H1 (cell line): ENCODE results near the gene MYL5. TPM values are rescaled to one million over a fixed set of nuclear protein-coding genes. Genes with fewer than 3 reads are reported as not detected.

Experiments
- CHD7 ChIP-seq: fragments of 300-600 bp; sonication (generic); IDR thresholded peaks from 2 replicates; pipeline ENCODE4 v1.7.1; 2012; ENCODE audit warnings: low read length, moderate library complexity, mild to moderate bottlenecking, inconsistent platforms; ENCODE audit not compliant: insufficient replicate concordance
- polyA plus RNA-seq, 7 experiments: library from polyadenylated mRNA; depleted of rRNA in 3 of 7; stranded (reverse) in 5 of 7; unstranded in 2 of 7; fragments of >200 nt in 5 of 7; fragments of 200-250 nt in 2 of 7; gene quantifications; 1 replicate in 5 of 7; 2 replicates in 1 of 7; 4 replicates in 1 of 7; pipeline versions ENCODE4 v1.2.1 to v1.2.3, GENCODE V29; 2011 to 2013; ENCODE audit warnings: missing spikeins in 2 of 7, mixed read lengths in 2 of 7
- total RNA-seq: library from RNA; stranded (reverse); fragmentation: NEBNext Ultra II Directional; extraction: Animal tissue kit (Norgen Biotek cat#: 25700); gene quantifications from 2 replicates; pipeline ENCODE4 v1.2.1, GENCODE V29; 2021

Gene MYL5
- total and polyA plus RNA-seq, 2 of the 8 experiments (the other 6 are each of a cell fraction or from before 2014, with no cell fraction given), result 5.7 to 6.8 TPM

GRCh38 chr4:648579-649292 lies 25.6 kb upstream of the MYL5 start (continued):
- TF ChIP-seq CHD7, result no peak
